Muscle of leg (tissue), 11 donors: Measurements from ENCODE around the gene GRIA1. TPM values are rescaled to one million over a fixed set of nuclear protein-coding genes. Genes with fewer than 3 reads are reported as not detected.
A peak's percentile ranks its signal among the peaks of the same experiment; 100 is the strongest.

Experiments used
- DNase-seq: peaks from one replicate; pipeline ENCODE4 v3.0.0; 2013
- H3K27ac ChIP-seq: one replicate; pipeline ENCODE4 v1.5.1; 2013; ENCODE audit warnings: mild to moderate bottlenecking, low read length, control low read depth
- H3K27me3 ChIP-seq: one replicate; pipeline ENCODE4 v1.6.1; 2013; ENCODE audit warnings: low read length; ENCODE audit not compliant: control insufficient read depth, insufficient read depth
- H3K36me3 ChIP-seq: one replicate; pipeline ENCODE4 v1.6.1; 2013; ENCODE audit warnings: low read length; ENCODE audit not compliant: control insufficient read depth, insufficient read depth
- H3K4me1 ChIP-seq: one replicate; pipeline ENCODE4 v1.6.1; 2013; ENCODE audit warnings: low read length; ENCODE audit not compliant: control insufficient read depth, insufficient read depth
- H3K4me3 ChIP-seq: one replicate; pipeline ENCODE4 v1.5.1; 2013; ENCODE audit warnings: low read length, control low read depth
- H3K9me3 ChIP-seq: replicated peaks from 2 replicates; pipeline ENCODE4 v1.6.1; 2013; ENCODE audit warnings: low read depth, low read length; ENCODE audit not compliant: control insufficient read depth
- WGBS: methylation state at CpG from one replicate; pipeline ENCODE4 v1.1.5; 2013; ENCODE audit warnings: missing lambda C conversion rate; ENCODE audit not compliant: insufficient coverage; 5-methylcytosine and 5-hydroxymethylcytosine counted together
- polyA plus RNA-seq, 8 donors: library from polyadenylated mRNA; unstranded; fragments of 120-200 nt; gene quantifications; one replicate each; pipeline versions ENCODE4 v1.2.1 to v1.2.3, GENCODE V29; 2013; ENCODE audit warnings: inconsistent platforms in 1 of 8, low replicate concordance in 1 of 8; ENCODE audit not compliant: insufficient read length in 8 of 8, insufficient read depth in 1 of 8
- total RNA-seq: library from RNA; stranded (reverse); fragments of 120-200 nt; gene quantifications from one replicate; pipeline ENCODE4 v1.2.4, GENCODE V29; 2013

Gene GRIA1
- total and polyA plus RNA-seq, 9 donors = 0.37 to 1.1 (median 0.84) TPM

DNA sequence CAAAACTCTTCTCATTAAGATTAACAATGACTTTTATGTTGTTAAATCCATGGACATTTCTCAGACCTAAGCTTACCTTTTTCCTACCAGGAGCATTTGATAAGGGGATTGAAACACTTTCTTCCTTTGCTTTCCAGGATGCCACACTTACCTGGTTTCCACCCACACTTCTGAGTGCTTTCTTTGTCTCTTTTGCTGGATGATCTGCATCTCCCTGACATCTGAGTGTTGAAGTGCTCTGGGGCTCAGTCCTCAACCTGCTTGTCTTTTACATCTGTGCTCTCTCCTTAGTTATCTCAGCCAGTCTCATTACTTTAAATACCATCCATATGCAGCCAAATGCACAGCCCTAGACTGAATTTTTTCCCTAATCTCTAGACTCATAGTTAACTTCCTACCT lies 22.9 kb upstream of the GRIA1 start:
- H3K36me3 ChIP-seq = no peaks in the 10 kb centered on the region
- H3K27me3 ChIP-seq = no peaks in the 10 kb centered on the region
- H3K4me1 ChIP-seq = no peaks in the 10 kb centered on the region
- no peak overlapping the region for H3K27ac ChIP-seq
- no peak overlapping the region for H3K4me3 ChIP-seq
- H3K9me3 ChIP-seq = no peaks in the 10 kb centered on the region
- no peak for DNase-seq

DNA sequence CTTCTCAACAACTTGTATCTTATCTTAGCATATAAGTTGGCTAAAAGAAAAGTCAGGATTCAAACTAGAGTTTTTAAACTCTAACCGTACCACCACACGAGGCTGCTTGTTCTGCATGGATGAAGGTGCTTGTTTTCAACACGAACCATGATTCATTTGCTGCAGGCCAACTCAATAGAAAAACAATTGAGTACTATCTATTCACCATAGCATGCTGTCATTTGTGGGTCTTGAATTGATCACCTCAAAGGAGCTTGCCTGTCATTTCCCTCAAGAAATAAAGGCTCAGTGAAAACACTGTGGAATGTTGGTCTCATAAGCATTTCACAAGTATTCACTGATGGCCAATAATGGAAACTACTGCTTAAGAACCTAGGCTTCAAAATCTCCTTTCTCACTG lies 21.0 kb upstream of the GRIA1 start:
- Histone ChIP-seq H3K9me3 (no peaks in the 10 kb centered on the region), H3K36me3 (no peaks in the 10 kb centered on the region), H3K27me3 (no peaks in the 10 kb centered on the region), H3K4me1 (no peaks in the 10 kb centered on the region), H3K4me3 (no peak overlapping the region), H3K27ac (no peak overlapping the region)
- no peak for DNase-seq
- WGBS = no CpG with 5 or more reads among the region's 3 CpGs

DNA sequence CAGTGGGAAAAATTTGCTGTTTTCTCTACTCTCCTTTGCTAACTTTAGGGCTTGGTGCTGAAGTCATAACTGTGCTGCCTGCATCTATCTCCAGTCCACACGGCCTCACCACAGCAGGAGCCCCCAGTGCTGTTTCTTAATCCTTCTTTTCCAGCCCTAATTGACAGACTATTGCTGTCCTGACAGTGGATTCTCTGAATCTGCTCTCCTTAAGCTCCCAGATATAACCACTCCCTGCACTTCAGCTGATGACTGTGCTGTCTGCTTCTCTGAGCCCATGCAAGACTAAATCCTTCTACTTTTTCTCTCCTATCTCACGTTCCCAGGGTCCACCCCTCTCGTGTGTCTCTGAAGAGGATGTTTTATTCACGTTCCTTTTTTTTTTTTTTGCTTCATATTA lies 19.7 kb upstream of the GRIA1 start:
- WGBS = 54% methylated on average over 1 of the region's 4 CpGs
- DNase-seq = no peak
- no peak overlapping the region for H3K27ac ChIP-seq
- no peaks in the 10 kb centered on the region for H3K9me3 ChIP-seq
- no peaks in the 10 kb centered on the region for H3K36me3 ChIP-seq
- no peaks in the 10 kb centered on the region for H3K27me3 ChIP-seq
- no peaks in the 10 kb centered on the region for H3K4me1 ChIP-seq
- no peak overlapping the region for H3K4me3 ChIP-seq

DNA sequence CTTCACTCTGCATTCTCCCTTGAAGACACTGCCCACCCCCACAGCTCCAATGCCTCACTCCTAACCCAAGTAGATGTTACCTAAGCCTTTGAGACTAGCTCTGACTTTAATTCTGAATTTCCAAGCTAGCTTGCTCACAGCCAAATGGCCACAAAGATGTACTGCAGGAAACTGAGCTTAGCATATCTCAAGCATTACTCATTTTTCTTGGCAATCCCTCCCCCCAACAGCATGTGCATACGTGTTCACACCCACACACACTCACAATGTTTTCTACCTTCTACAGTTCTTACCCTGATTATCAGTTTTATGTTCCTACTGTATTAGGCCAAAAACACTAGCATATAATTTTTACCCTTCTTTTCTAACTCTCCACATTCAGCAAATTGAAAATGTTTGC lies 13.7 kb upstream of the GRIA1 start:
- 14% methylated on average over 1 of the region's 1 CpG for WGBS
- H3K4me3 ChIP-seq = no peak overlapping the region
- no peaks in the 10 kb centered on the region for H3K36me3 ChIP-seq
- no peak for DNase-seq
- H3K4me1 ChIP-seq = no peaks in the 10 kb centered on the region
- no peaks in the 10 kb centered on the region for H3K27me3 ChIP-seq
- H3K27ac ChIP-seq = no peak overlapping the region
- no peaks in the 10 kb centered on the region for H3K9me3 ChIP-seq

DNA sequence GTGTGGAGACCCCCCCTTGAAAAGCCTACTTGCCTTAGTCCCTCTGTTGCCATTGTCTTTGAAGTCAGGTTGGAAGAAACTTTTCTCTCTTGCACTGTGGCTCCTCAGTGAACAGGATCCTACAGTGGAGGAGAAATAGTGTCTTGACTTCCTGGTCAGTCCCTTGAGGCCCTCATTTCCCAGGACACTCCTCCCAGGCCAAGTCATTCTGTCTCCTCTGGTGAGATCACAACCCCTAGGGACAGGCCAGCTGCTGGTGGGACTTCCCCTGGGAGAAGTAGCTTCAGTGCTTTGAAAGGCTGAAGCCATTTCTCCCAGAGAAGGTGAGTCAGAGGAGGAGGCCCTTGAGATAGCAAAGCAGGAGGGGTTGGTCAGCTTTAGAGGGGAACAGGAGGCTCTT lies 10.1 kb upstream of the GRIA1 start:
- DNase-seq = no peak

DNA sequence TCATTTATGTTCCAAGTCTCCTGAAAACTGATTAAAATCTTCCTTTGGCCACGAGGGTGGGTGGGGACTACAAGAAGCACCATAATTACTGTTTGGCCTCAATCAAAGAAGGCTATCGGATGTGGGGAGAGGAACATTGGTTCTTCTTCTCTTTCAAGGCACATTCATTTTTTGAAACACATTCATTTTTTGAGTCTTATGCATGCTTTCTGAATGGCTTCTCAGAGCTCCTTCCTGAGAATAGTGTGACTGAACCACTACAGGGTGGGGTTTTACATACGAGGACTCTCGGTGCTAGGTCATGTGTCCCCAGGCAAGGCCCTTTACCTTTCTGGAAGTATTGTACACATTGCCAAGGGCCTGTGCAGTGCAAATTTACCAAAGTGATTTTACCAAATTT lies 7.0 kb upstream of the GRIA1 start:
- no CpG with 5 or more reads among the region's 4 CpGs for WGBS
- Histone ChIP-seq H3K36me3 (no peaks in the 10 kb centered on the region), H3K27ac (no peak overlapping the region), H3K4me1 (no peaks in the 10 kb centered on the region), H3K27me3 (no peaks in the 10 kb centered on the region), H3K4me3 (no peak overlapping the region), H3K9me3 (no peaks in the 10 kb centered on the region)
- DNase-seq = no peak

More for the DNA sequence above, 10.1 kb upstream of the GRIA1 start:
- Histone ChIP-seq H3K9me3 (no peaks in the 10 kb centered on the region), H3K36me3 (no peaks in the 10 kb centered on the region), H3K27ac (no peak overlapping the region), H3K4me3 (no peak overlapping the region), H3K27me3 (no peaks in the 10 kb centered on the region), H3K4me1 (no peaks in the 10 kb centered on the region)

DNA sequence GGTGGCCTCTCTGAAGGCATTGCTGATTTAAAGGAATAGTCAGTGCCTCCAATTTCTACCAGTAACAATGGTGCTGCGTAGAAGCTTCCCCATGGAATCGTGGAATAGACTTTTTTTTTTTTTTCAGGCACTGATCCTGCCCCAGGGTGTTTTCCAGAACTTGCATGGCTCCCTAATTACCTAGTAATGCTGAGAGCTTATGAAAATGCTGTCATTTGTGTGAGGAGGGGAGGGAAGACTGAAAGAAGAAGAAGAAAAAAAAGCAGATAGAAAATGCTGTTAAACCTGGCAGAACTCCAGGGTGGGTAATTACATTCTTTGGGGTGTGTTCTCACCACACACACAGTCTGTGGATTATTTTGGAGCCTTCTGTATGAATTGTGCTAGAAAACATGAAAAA lies 4.8 kb upstream of the GRIA1 start:
- Histone ChIP-seq H3K4me3 (no peak overlapping the region), H3K36me3 (no peaks in the 10 kb centered on the region), H3K27ac (no peak overlapping the region), H3K27me3 (peaks cover 7% of the 10 kb centered on the region), H3K4me1 (no peaks in the 10 kb centered on the region), H3K9me3 (no peaks in the 10 kb centered on the region)
- WGBS = no CpG with 5 or more reads among the region's 2 CpGs
- no peak for DNase-seq

DNA sequence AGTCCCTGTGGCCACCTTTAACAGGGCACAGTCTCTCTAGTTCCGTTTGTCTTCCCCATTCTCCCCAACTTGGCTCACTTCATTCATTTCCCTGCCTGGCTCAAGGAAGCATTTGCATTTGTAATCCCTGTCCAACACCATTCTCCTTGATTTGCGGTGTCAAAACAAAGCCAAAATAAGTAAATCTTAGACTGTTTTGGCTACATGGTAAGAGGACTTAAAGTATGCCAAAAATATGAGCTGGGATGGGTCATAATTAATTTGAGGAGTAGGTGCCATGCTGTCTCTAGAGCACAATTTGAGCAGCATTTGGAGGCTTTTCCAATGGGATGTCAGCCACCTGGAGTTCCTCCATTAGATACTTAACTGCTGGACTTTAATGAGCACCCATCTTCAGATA lies 3.7 kb upstream of the GRIA1 start:
- peaks cover 4% of the 10 kb centered on the region for H3K4me1 ChIP-seq
- H3K36me3 ChIP-seq = no peaks in the 10 kb centered on the region
- H3K27ac ChIP-seq = no peak overlapping the region
- peaks cover 16% of the 10 kb centered on the region for H3K27me3 ChIP-seq
- H3K9me3 ChIP-seq = no peaks in the 10 kb centered on the region
- WGBS = no CpG with 5 or more reads among the region's 2 CpGs
- H3K4me3 ChIP-seq = no peak overlapping the region
- DNase-seq = no peak

DNA sequence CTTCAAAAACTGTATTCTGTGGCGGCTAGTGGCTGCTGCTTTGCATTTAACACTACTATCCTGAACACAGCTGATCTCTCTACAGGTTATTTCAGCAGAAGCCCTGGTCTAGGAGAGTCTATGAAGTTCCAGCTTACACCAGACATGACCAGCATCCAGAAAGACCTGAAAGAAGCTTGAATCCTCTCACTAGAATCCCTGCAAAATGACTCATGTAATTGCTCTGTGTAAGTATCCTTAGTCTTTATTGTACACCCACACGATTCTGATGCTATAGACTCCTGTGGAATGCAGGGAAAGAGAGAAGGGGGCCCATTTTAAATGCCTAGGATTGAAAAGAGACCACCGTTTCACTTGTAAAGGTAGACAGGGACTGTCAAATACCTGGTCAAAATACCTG lies 859 bp upstream of the GRIA1 start:
- H3K9me3 ChIP-seq = no peaks in the 10 kb centered on the region

DNA sequence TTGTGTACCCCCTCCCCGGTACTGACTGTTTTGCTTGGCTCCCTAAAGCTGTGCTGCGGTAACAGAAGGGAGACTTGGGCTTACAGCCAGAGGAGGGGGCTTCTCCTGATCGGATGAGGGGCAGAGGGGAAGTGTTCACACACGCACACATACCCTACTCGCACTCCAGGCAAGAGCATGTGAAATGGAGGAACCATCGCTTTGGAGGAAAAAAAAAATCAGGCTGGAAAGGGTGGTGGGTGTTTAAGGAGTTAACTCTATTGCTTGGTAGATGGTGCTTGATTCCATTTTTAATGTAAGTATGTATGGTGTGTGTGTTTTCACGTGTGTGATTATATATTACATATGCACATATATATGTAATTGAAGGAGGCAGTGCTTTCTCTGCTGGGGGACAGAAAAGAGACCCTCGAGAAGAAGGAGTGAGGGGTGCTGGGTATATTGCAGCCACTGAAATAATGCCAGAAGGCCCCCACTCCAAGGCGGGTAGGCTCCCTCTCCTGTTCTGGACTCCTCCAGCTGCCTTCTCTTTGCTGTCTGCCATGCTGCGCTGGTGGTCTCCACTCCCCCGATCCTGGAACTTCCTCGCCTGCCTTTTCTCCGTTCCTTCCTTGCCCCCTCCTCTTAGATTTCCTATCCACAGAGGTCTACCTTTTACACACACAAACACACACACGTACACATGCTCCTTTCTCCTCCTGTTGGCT lies 721 bp downstream of the GRIA1 start:
- Histone ChIP-seq H3K27me3 (peaks cover 20% of the 10 kb centered on the region), H3K4me3 (peak overlapping the region; percentile 28)

More for the DNA sequence above, 859 bp upstream of the GRIA1 start:
- WGBS = no CpG with 5 or more reads among the region's 3 CpGs
- Histone ChIP-seq H3K4me1 (peaks cover 4% of the 10 kb centered on the region), H3K4me3 (no peak overlapping the region), H3K36me3 (no peaks in the 10 kb centered on the region), H3K27me3 (peaks cover 20% of the 10 kb centered on the region), H3K27ac (no peak overlapping the region)
- no peak for DNase-seq

DNA sequence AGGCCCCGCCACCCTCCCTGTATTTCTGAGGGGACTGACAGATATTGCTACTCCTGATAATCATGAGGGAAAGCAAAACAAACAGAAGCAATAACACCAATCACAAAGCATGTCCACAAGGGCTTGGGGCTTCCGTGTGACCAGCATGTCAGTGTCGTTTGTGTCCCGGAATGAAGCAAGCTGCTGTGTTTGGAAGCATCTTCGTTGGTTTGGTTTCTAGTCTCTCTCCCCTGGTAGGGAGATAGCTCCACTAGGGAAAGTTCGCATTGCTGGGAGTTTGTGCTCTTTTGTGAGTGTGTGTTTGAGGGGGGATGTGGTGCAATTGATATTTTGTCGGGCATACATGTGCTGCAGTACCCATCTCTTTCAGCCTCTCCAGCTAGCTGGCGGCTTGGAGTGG lies 1.4 kb downstream of the GRIA1 start:
- no peak overlapping the region for H3K4me3 ChIP-seq
- H3K27ac ChIP-seq = no peak overlapping the region
- WGBS = no CpG with 5 or more reads among the region's 8 CpGs
- H3K36me3 ChIP-seq = no peaks in the 10 kb centered on the region
- DNase-seq = no peak
- peaks cover 20% of the 10 kb centered on the region for H3K27me3 ChIP-seq
- H3K4me1 ChIP-seq = peaks cover 4% of the 10 kb centered on the region
- no peaks in the 10 kb centered on the region for H3K9me3 ChIP-seq

More for the DNA sequence above, 721 bp downstream of the GRIA1 start:
- Histone ChIP-seq H3K36me3 (no peaks in the 10 kb centered on the region), H3K9me3 (no peaks in the 10 kb centered on the region), H3K27ac (no peak overlapping the region), H3K4me1 (peaks cover 4% of the 10 kb centered on the region)
- DNase-seq = no peak
- WGBS = 20% methylated on average over 6 of the region's 14 CpGs
